ENCODE measurements around the gene ITGB2. TPM values are rescaled to one million over a fixed set of nuclear protein-coding genes. Genes with fewer than 3 reads are reported as not detected.
A peak's percentile ranks its signal among the peaks of the same experiment; 100 is the strongest.

ITGB2 gene
- total RNA-seq, 2 donors from 2014 or later = 16.7 to 63.6 TPM

- TF ChIP-seq CTCF (IDR thresholded peaks at IDR 0.05) = no peak
- DNase-seq (ENCODE audit: low spot score) = no peak
- H3K9me3 ChIP-seq = no peaks in the 10 kb centered on the region
- H3K27me3 ChIP-seq = no peaks in the 10 kb centered on the region
- peak overlapping the region in 1 of 2 donors; percentile 7 for H3K27ac ChIP-seq
- H3K4me3 ChIP-seq = no peak overlapping the region
- H3K4me1 ChIP-seq = peaks cover 0 to 54% of the 10 kb centered on the region in 2 donors
- peaks cover 49% of the 10 kb centered on the region for H3K36me3 ChIP-seq
These were observed 71.7 kb downstream of the ITGB2 start for GRCh38 chr21:44848821-44849521.

- no peak for TF ChIP-seq CTCF (IDR thresholded peaks at IDR 0.05)
- Histone ChIP-seq H3K27ac (peak overlapping the region in 1 of 2 donors; percentile 55), H3K36me3 (peaks cover 40% of the 10 kb centered on the region), H3K4me3 (no peak overlapping the region), H3K4me1 (peaks cover 0 to 39% of the 10 kb centered on the region in 2 donors), H3K9me3 (no peaks in the 10 kb centered on the region), H3K27me3 (no peaks in the 10 kb centered on the region)
- DNase-seq (ENCODE audit: low spot score) = no peak
These were observed 73.2 kb downstream of the ITGB2 start for GRCh38 chr21:44847261-44848056.

- peaks cover 0 to 33% of the 10 kb centered on the region in 2 donors for H3K4me1 ChIP-seq
- no peak for TF ChIP-seq CTCF (IDR thresholded peaks at IDR 0.05)
- peak overlapping the region; percentile 20 to 55 for H3K27ac ChIP-seq
- peak; percentile 91 for DNase-seq (ENCODE audit: low spot score)
- peaks cover 32% of the 10 kb centered on the region for H3K36me3 ChIP-seq
- H3K27me3 ChIP-seq = no peaks in the 10 kb centered on the region
- no peak overlapping the region for H3K4me3 ChIP-seq
- H3K9me3 ChIP-seq = no peaks in the 10 kb centered on the region
These were observed 74.0 kb downstream of the ITGB2 start for GRCh38 chr21:44846485-44847260.

GRCh38 chr21:44846224-44846484, 74.5 kb downstream of the ITGB2 start:
- peaks cover 0 to 28% of the 10 kb centered on the region in 2 donors for H3K4me1 ChIP-seq
- DNase-seq (ENCODE audit: low spot score) = no peak
- H3K27me3 ChIP-seq = no peaks in the 10 kb centered on the region
- peak overlapping the region; percentile 20 to 55 for H3K27ac ChIP-seq
- H3K4me3 ChIP-seq = peak overlapping the region; percentile 14 to 41
- no peak for TF ChIP-seq CTCF (IDR thresholded peaks at IDR 0.05)
- no peaks in the 10 kb centered on the region for H3K9me3 ChIP-seq
- peaks cover 27% of the 10 kb centered on the region for H3K36me3 ChIP-seq

GRCh38 chr21:44845418-44846223, 75.1 kb downstream of the ITGB2 start:
- H3K4me3 ChIP-seq = peak overlapping the region; percentile 14 to 41
- peak overlapping the region; percentile 20 to 55 for H3K27ac ChIP-seq
- TF ChIP-seq CTCF (IDR thresholded peaks at IDR 0.05) = peak in 1 of 2 donors; percentile 66

More at GRCh38 chr21:44845418-44846223, 75.1 kb downstream of the ITGB2 start:
- H3K36me3 ChIP-seq = peaks cover 21% of the 10 kb centered on the region
- H3K4me1 ChIP-seq = peaks cover 0 to 26% of the 10 kb centered on the region in 2 donors
- H3K9me3 ChIP-seq = no peaks in the 10 kb centered on the region
- H3K27me3 ChIP-seq = no peaks in the 10 kb centered on the region
- peak; percentile 69 for DNase-seq (ENCODE audit: low spot score)
